Neural progenitor cell (in vitro differentiated cells): ENCODE measurements around the gene PLXNB2. TPM values are rescaled to one million over a fixed set of nuclear protein-coding genes. Genes with fewer than 3 reads are reported as not detected.

Experiments used
- DNase-seq: peaks from one replicate; pipeline ENCODE4 v3.0.0-alpha.2; 2016; ENCODE audit warnings: low spot score
- H2AFZ ChIP-seq: fragments of 200-600 bp; sonication (generic); replicated peaks from 2 replicates; pipeline ENCODE4 v1.6.1; 2016; ENCODE audit warnings: antibody characterized with exemption
- H3F3A ChIP-seq: fragments of 200-600 bp; sonication (generic); 2 replicates; pipeline ENCODE4 v1.6.1; 2016; ENCODE audit warnings: antibody characterized with exemption, low read depth
- H3K27ac ChIP-seq: fragments of 200-600 bp; sonication (generic); 2 replicates; pipeline ENCODE4 v1.5.1; 2016; ENCODE audit warnings: mild to moderate bottlenecking
- H3K27me3 ChIP-seq: fragments of 200-600 bp; sonication (generic); 2 replicates; pipeline ENCODE4 v1.6.1; 2016; ENCODE audit warnings: mild to moderate bottlenecking, moderate library complexity
- H3K36me3 ChIP-seq: fragments of 200-600 bp; sonication (generic); 2 replicates; pipeline ENCODE4 v1.5.1; 2016
- H3K4me1 ChIP-seq: fragments of 200-600 bp; sonication (generic); 2 replicates; pipeline ENCODE4 v1.6.1; 2016; ENCODE audit warnings: mixed run types
- H3K4me2 ChIP-seq: fragments of 200-600 bp; sonication (generic); 2 replicates; pipeline ENCODE4 v1.6.1; 2016
- H3K4me3 ChIP-seq: fragments of 200-600 bp; sonication (generic); 2 replicates; pipeline ENCODE4 v1.5.1; 2016
- H3K79me2 ChIP-seq: fragments of 200-600 bp; sonication (generic); 2 replicates; pipeline ENCODE4 v1.6.1; 2016; ENCODE audit warnings: low read depth
- H3K9ac ChIP-seq: fragments of 200-600 bp; sonication (generic); 2 replicates; pipeline ENCODE4 v1.6.1; 2016
- H3K9me3 ChIP-seq: fragments of 200-600 bp; sonication (generic); 2 replicates; pipeline ENCODE4 v1.5.1; 2016; ENCODE audit warnings: low read depth
- H4K20me1 ChIP-seq: fragments of 200-600 bp; sonication (generic); 2 replicates; pipeline ENCODE4 v1.6.1; 2016; ENCODE audit warnings: low read depth
- H3K27ac Mint-ChIP-seq: 3 replicates; pipeline ENCODE4 v1.8.0; 2021; ENCODE audit warnings: mixed read lengths
- H3K27me3 Mint-ChIP-seq: 2 replicates; pipeline ENCODE4 v1.8.0; 2022; ENCODE audit warnings: low read depth, mild to moderate bottlenecking, inconsistent platforms, moderate library complexity, mixed read lengths; ENCODE audit not compliant: insufficient read depth
- H3K36me3 Mint-ChIP-seq: 3 replicates; pipeline ENCODE4 v1.8.0; 2021; ENCODE audit warnings: mixed read lengths
- H3K4me1 Mint-ChIP-seq: 3 replicates; pipeline ENCODE4 v1.8.0; 2021; ENCODE audit warnings: mixed read lengths
- H3K4me3 Mint-ChIP-seq: 3 replicates; pipeline ENCODE4 v1.8.0; 2021; ENCODE audit warnings: mild to moderate bottlenecking, moderate library complexity, mixed read lengths
- H3K9me3 Mint-ChIP-seq: 3 replicates; pipeline ENCODE4 v1.8.0; 2020; ENCODE audit warnings: mixed read lengths
- EZH2 ChIP-seq: fragments of 200-600 bp; sonication (generic); IDR thresholded peaks from 2 replicates; pipeline ENCODE4 v1.6.1; 2017; ENCODE audit warnings: antibody characterized with exemption, mild to moderate bottlenecking, moderate library complexity
- EZH2phosphoT487 ChIP-seq: fragments of 200-600 bp; sonication (generic); IDR thresholded peaks from 2 replicates; pipeline ENCODE4 v1.6.1; 2017; ENCODE audit warnings: antibody characterized with exemption
- total RNA-seq: library from RNA; depleted of rRNA; stranded (reverse); fragments of >200 nt; gene quantifications from 2 replicates; pipeline ENCODE4 v1.2.3, GENCODE V29; 2015; ENCODE audit warnings: low replicate concordance
- TF ChIP-seq, protein P1 (sequence below): fragments of 200-600 bp; sonication (generic); IDR thresholded peaks from 2 replicates; pipeline ENCODE4 v1.5.1; 2017; ENCODE audit warnings: antibody characterized with exemption, mild to moderate bottlenecking

The PLXNB2 gene
- total RNA-seq, 1 donor from 2014 or later: 32.4 TPM

DNA sequence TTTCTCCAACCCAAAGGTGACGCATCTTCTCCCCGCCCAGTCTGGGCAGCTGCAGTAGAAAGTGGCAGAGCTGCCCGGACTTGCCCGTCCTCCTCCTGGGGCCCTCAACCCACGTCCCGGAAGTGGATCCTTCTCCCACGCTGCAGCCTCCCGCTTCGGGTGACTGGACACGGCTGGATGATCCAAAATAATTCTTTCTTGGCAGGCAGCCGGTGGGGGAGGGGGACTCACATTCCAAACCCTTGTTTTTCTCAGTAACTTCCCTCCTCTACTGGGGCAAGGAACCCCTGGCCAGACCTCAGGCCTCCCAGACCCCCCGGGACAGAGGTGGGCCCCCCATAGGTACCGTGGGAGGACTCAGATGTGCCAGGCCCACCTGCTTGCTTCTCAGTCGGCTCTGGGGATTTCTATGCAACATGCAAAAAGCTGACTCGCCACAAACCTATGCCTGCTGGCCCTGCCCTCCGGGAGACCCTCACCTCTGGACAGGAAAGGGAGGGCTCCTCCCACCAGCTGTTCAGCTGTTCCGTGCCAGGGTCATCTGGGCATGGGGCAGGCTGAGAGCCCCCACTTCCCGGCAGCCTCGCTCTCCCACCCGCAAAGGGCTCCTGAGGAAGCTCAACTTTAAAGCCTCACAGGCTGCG lies 1.4 kb downstream of the PLXNB2 start:
- Histone ChIP-seq H3K9ac (peak overlapping the region; percentile 81), H4K20me1 (peaks cover 53% of the 10 kb centered on the region), H3K4me1 (peaks cover 40% of the 10 kb centered on the region), H2AFZ (no peak overlapping the region), H3K4me3 (peak overlapping the region; percentile 100), H3F3A (peaks cover 21% of the 10 kb centered on the region), H3K9me3 (no peaks in the 10 kb centered on the region), H3K36me3 (no peaks in the 10 kb centered on the region), H3K4me2 (peak overlapping the region; percentile 99), H3K27ac (no peak overlapping the region), H3K79me2 (peaks cover 52% of the 10 kb centered on the region), H3K27me3 (peaks cover under 1% of the 10 kb centered on the region)
- Mint-ChIP-seq H3K9me3 (no peaks in the 10 kb centered on the region), H3K4me1 (peaks cover 26% of the 10 kb centered on the region), H3K27ac (peak overlapping the region; percentile 85), H3K36me3 (peaks cover 3% of the 10 kb centered on the region), H3K4me3 (peak overlapping the region; percentile 93), H3K27me3 (peaks cover 2% of the 10 kb centered on the region)
- TF ChIP-seq EZH2phosphoT487 (no peak), EZH2 (no peak)
- TF ChIP-seq, protein P1, sequence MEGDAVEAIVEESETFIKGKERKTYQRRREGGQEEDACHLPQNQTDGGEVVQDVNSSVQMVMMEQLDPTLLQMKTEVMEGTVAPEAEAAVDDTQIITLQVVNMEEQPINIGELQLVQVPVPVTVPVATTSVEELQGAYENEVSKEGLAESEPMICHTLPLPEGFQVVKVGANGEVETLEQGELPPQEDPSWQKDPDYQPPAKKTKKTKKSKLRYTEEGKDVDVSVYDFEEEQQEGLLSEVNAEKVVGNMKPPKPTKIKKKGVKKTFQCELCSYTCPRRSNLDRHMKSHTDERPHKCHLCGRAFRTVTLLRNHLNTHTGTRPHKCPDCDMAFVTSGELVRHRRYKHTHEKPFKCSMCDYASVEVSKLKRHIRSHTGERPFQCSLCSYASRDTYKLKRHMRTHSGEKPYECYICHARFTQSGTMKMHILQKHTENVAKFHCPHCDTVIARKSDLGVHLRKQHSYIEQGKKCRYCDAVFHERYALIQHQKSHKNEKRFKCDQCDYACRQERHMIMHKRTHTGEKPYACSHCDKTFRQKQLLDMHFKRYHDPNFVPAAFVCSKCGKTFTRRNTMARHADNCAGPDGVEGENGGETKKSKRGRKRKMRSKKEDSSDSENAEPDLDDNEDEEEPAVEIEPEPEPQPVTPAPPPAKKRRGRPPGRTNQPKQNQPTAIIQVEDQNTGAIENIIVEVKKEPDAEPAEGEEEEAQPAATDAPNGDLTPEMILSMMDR: no peak
- DNase-seq: peak; percentile 52

DNA sequence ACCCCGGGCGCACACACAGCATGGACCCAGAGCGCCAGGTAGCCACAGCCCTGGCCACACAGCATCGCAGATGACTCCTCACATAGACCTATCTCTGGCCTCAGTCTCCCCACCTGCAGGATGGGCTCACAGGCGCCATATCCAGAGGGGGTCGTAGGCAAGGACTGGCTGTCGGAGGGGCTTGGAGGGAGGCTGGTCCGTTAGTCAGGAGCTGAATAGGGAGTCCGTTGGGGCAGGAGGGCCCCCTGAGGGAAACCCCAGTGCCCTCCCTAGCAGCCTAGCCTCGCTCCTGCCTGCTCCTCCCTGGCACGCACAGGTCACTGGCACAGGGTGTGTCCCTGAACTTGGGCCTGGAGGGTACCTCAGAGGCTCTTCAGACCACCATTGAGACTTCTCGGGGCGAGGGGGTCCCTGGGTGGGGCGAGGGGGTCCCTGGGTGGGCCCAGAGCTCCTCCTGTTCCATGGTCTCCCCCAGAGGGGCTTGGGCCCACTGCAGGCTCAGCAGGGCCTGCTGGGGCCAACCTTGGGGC lies 2.0 kb downstream of the PLXNB2 start:
- Histone ChIP-seq H3K27ac (no peak overlapping the region), H3K9me3 (no peaks in the 10 kb centered on the region), H3K36me3 (no peaks in the 10 kb centered on the region), H3K27me3 (peaks cover 6% of the 10 kb centered on the region), H3K4me3 (peak overlapping the region; percentile 100), H3F3A (peaks cover 21% of the 10 kb centered on the region), H4K20me1 (peaks cover 59% of the 10 kb centered on the region), H3K79me2 (peaks cover 52% of the 10 kb centered on the region), H3K4me2 (peak overlapping the region; percentile 99), H3K9ac (no peak overlapping the region), H2AFZ (no peak overlapping the region), H3K4me1 (peaks cover 40% of the 10 kb centered on the region)
- Mint-ChIP-seq H3K27ac (no peak overlapping the region), H3K4me1 (peaks cover 28% of the 10 kb centered on the region), H3K9me3 (no peaks in the 10 kb centered on the region), H3K4me3 (peak overlapping the region; percentile 93), H3K27me3 (peaks cover 2% of the 10 kb centered on the region), H3K36me3 (peaks cover 3% of the 10 kb centered on the region)
- DNase-seq: no peak
- TF ChIP-seq, protein P1: no peak
- no peak for TF ChIP-seq EZH2phosphoT487

DNA sequence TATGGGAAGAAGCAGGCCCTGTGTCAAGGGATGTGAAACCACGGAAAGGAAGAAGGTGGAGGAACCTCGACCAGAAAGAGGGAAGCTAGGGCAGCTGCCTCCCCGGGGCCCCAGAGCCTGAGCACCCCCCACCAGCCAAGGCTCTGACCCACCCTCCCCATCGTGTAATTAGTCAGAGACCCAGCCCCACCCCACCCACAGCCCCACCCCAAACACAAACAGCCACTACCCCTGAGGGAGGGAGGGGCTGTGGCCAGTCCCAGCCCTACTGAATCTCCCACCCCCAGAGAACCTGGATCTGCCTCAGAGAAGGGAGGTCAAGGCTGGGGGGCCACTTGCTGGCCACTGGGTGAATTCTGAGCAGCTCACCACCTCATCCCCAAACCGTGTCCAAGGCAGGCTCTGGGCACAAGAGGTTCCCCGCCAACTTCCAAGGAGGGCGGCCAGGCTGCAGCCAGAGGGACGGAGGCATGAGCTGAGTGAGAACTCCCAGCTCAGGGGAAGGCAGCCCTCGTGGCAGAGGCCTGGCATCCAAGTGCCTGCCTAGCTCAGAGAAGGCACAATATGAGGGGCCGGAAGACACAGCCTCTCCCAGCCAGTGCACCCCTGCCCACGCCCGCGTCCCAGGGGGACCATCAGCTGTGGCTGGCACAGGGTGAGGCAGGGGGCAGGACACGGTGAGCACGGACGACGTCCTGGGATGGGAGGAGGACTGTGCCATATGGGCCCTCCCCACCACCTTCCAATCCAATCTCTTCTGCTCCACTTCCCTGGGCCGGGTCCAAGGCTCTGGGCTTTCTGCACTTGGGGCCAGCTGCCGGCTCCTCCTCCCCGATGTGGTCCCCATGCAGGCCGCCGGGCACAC lies 2.7 kb downstream of the PLXNB2 start:
- Mint-ChIP-seq H3K27me3 (peaks cover 2% of the 10 kb centered on the region), H3K36me3 (peaks cover 3% of the 10 kb centered on the region), H3K9me3 (no peaks in the 10 kb centered on the region), H3K4me3 (peak overlapping the region; percentile 74), H3K4me1 (peaks cover 24% of the 10 kb centered on the region), H3K27ac (peak overlapping the region; percentile 93)
- TF ChIP-seq EZH2phosphoT487 (no peak), EZH2 (no peak)
- TF ChIP-seq, protein P1: no peak
- Histone ChIP-seq H3F3A (peaks cover 15% of the 10 kb centered on the region), H3K9ac (no peak overlapping the region), H3K4me3 (no peak overlapping the region), H3K36me3 (no peaks in the 10 kb centered on the region), H3K27ac (no peak overlapping the region), H3K9me3 (no peaks in the 10 kb centered on the region), H3K27me3 (peaks cover 13% of the 10 kb centered on the region), H3K79me2 (peaks cover 52% of the 10 kb centered on the region), H3K4me2 (peak overlapping the region; percentile 99), H4K20me1 (peaks cover 66% of the 10 kb centered on the region), H3K4me1 (peaks cover 38% of the 10 kb centered on the region), H2AFZ (no peak overlapping the region)
- DNase-seq: no peak
